Liver (tissue), 9 donors: ENCODE measurements around the gene BFAR. TPM values are rescaled to one million over a fixed set of nuclear protein-coding genes. Genes with fewer than 3 reads are reported as not detected.
A peak's percentile ranks its signal among the peaks of the same experiment; 100 is the strongest.
"Not testable (repeated sequence)": the region's sequence is repeated elsewhere in the genome, so short reads cannot be mapped to it uniquely, and the experiment has no call there.

Experiments
- DNase-seq: peaks from one replicate; pipeline ENCODE4 v3.0.0-alpha.2; 2017; ENCODE audit warnings: low spot score
- H3K27ac ChIP-seq, 2 donors: one replicate each; pipeline ENCODE4 v1.7.0; 2013; ENCODE audit warnings: inconsistent platforms in 2 of 2, low read length in 2 of 2, control low read depth in 1 of 2, low read depth in 1 of 2, mild to moderate bottlenecking in 1 of 2
- H3K27me3 ChIP-seq, 4 donors: one replicate each; pipeline versions ENCODE4 v1.6.1 to v1.7.0; 2013; ENCODE audit warnings: low read length in 3 of 4, inconsistent platforms in 1 of 4, mild to moderate bottlenecking in 1 of 4, moderate library complexity in 1 of 4; ENCODE audit not compliant: control insufficient read depth in 4 of 4, insufficient read depth in 4 of 4
- H3K36me3 ChIP-seq, 4 donors: one replicate each; pipeline versions ENCODE4 v1.6.1 to v1.7.0; 2013; ENCODE audit warnings: low read length in 3 of 4, mild to moderate bottlenecking in 3 of 4, low read depth in 1 of 4, moderate library complexity in 1 of 4; ENCODE audit not compliant: control insufficient read depth in 4 of 4, insufficient read depth in 3 of 4
- H3K4me1 ChIP-seq, 4 donors: one replicate each; pipeline versions ENCODE4 v1.6.1 to v1.7.0; 2013; ENCODE audit warnings: low read length in 3 of 4, mild to moderate bottlenecking in 3 of 4, moderate library complexity in 1 of 4; ENCODE audit not compliant: control insufficient read depth in 4 of 4, insufficient read depth in 4 of 4
- H3K4me3 ChIP-seq, 3 donors: one replicate each; pipeline versions ENCODE4 v1.6.1 to v1.7.0; 2013; ENCODE audit warnings: low read length in 3 of 3, control low read depth in 1 of 3, low read depth in 1 of 3, mild to moderate bottlenecking in 1 of 3
- H3K9ac ChIP-seq, 2 donors: one replicate each; pipeline ENCODE4 v1.7.0; 2013; ENCODE audit warnings: low read length in 2 of 2, mild to moderate bottlenecking in 2 of 2, moderate library complexity in 2 of 2, control low read depth in 1 of 2, low read depth in 1 of 2
- H3K9me3 ChIP-seq, 4 donors: one replicate each; pipeline versions ENCODE4 v1.6.1 to v1.7.0; 2013; ENCODE audit warnings: low read length in 3 of 4; ENCODE audit not compliant: control insufficient read depth in 4 of 4
- HNF4A ChIP-seq, 2 donors: conservative IDR thresholded peaks; 2 replicates each; pipeline ENCODE4 v1.6.1; 2016; ENCODE audit warnings: antibody characterized with exemption in 2 of 2, mild to moderate bottlenecking in 2 of 2
- MAX ChIP-seq: IDR thresholded peaks from 2 replicates; pipeline ENCODE4 v1.6.1; 2016; ENCODE audit warnings: antibody characterized with exemption
- RXRA ChIP-seq, 2 donors: IDR thresholded peaks; 2 replicates each; pipeline ENCODE4 v1.6.1; 2017 to 2018; ENCODE audit warnings: antibody characterized with exemption in 2 of 2, mild to moderate bottlenecking in 1 of 2
- WGBS: extraction: QIAGEN DNeasy Blood & Tissue Kit; methylation state at CpG from one replicate; pipeline ENCODE4 v1.1.7; 2013; 5-methylcytosine and 5-hydroxymethylcytosine counted together
- polyA plus RNA-seq, 2 donors: library from polyadenylated mRNA; stranded (reverse) in 1 of 2; unstranded in 1 of 2; fragments of 200-250 nt in 1 of 2; fragments of >200 nt in 1 of 2; fragmentation: Nextera tagmentation in 1 of 2; extraction: Ambion mirVana in 1 of 2; gene quantifications; one replicate each; pipeline versions ENCODE4 v1.2.1 to v1.2.3, GENCODE V29; 2013 to 2015
- total RNA-seq, 2 donors: library from RNA; depleted of rRNA; stranded (reverse); fragments of >200 nt; gene quantifications; one replicate each; pipeline ENCODE4 v1.2.3, GENCODE V29; 2014
- TF ChIP-seq, protein P1 (sequence below): fragments of 150-350 bp; IDR thresholded peaks from 2 replicates; pipeline ENCODE4 v1.5.1; 2017; ENCODE audit warnings: improper control_type of control experiment, low read depth, low read length; ENCODE audit not compliant: missing input control
- donor health status: healthy.
- donor health status: healthy.
- donor health status: healthy.
- donor health status: healthy.
- donor health status: healthy.

BFAR gene
- total and polyA plus RNA-seq, 4 donors: 13.3 to 24.7 (median 20.3) TPM

GRCh38 chr16:14634389-14634725 is 1.6 kb downstream of the BFAR start:
- no peak for DNase-seq
- Histone ChIP-seq H3K9me3 (no peaks in the 10 kb centered on the region), H3K9ac (no peak overlapping the region), H3K27me3 (no peaks in the 10 kb centered on the region), H3K36me3 (peaks cover 0 to 2% (median 0%) of the 10 kb centered on the region in 4 donors), H3K4me1 (peaks cover 8 to 27% (median 15%) of the 10 kb centered on the region in 4 donors), H3K27ac (no peak overlapping the region), H3K4me3 (peak overlapping the region in 2 of 3 donors; percentile 76 to 94)
- no peak for TF ChIP-seq RXRA (IDR thresholded peaks at IDR 0.05)
- TF ChIP-seq MAX: peak; percentile 16
- WGBS: 71% methylated on average over 7 of the region's 7 CpGs

- Histone ChIP-seq H3K9ac (no peak overlapping the region), H3K27me3 (no peaks in the 10 kb centered on the region), H3K36me3 (peaks cover 0 to 2% (median 0%) of the 10 kb centered on the region in 4 donors), H3K4me1 (peaks cover 6 to 25% (median 12%) of the 10 kb centered on the region in 4 donors), H3K27ac (no peak overlapping the region), H3K4me3 (no peak overlapping the region), H3K9me3 (no peaks in the 10 kb centered on the region)
- 80% methylated on average over 12 of the region's 12 CpGs for whole genome bisulfite sequencing
- DNase-seq: no peak
- TF ChIP-seq, protein P1, sequence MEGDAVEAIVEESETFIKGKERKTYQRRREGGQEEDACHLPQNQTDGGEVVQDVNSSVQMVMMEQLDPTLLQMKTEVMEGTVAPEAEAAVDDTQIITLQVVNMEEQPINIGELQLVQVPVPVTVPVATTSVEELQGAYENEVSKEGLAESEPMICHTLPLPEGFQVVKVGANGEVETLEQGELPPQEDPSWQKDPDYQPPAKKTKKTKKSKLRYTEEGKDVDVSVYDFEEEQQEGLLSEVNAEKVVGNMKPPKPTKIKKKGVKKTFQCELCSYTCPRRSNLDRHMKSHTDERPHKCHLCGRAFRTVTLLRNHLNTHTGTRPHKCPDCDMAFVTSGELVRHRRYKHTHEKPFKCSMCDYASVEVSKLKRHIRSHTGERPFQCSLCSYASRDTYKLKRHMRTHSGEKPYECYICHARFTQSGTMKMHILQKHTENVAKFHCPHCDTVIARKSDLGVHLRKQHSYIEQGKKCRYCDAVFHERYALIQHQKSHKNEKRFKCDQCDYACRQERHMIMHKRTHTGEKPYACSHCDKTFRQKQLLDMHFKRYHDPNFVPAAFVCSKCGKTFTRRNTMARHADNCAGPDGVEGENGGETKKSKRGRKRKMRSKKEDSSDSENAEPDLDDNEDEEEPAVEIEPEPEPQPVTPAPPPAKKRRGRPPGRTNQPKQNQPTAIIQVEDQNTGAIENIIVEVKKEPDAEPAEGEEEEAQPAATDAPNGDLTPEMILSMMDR: no peak
- no peak for TF ChIP-seq HNF4A (conservative IDR thresholded peaks at IDR 0.05)
Observed at GRCh38 chr16:14635395-14636165, 2.8 kb downstream of the BFAR start.

GRCh38 chr16:14636179-14636950 is 3.6 kb downstream of the BFAR start:
- H3K27me3 ChIP-seq, H3K36me3 ChIP-seq, H3K27ac ChIP-seq, H3K9ac ChIP-seq, H3K4me3 ChIP-seq, H3K9me3 ChIP-seq, DNase-seq: not testable (repeated sequence)
- H3K4me1 ChIP-seq: peaks cover 6 to 25% (median 12%) of the 10 kb centered on the region in 4 donors
- WGBS: 76% methylated on average over 17 of the region's 17 CpGs

DNA sequence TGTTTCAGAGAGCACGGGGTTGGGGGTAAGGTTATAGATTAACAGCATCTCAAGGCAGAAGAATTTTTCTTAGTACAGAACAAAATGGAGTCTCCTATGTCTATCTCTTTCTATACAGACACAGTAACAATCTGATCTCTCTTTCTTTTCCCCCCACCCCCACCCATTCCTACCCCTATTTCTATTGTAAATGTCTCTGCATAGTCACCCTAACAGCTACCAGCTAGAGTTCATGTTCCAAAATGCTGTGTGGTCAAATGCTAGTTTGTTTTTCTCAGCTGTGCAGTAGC is 4.1 kb downstream of the BFAR start:
- not testable (repeated sequence) for H3K36me3 ChIP-seq, H3K27me3 ChIP-seq, H3K9me3 ChIP-seq, H3K9ac ChIP-seq, H3K27ac ChIP-seq, H3K4me3 ChIP-seq, DNase-seq
- 45% methylated on average over 1 of the region's 1 CpG for WGBS
- H3K4me1 ChIP-seq: peaks cover 6 to 23% (median 12%) of the 10 kb centered on the region in 4 donors
